CMK (cell line): Measurements from ENCODE around the gene CACNA1I.
A peak's percentile ranks its signal among the peaks of the same experiment; 100 is the strongest.

Source experiments
- DNase-seq: peaks from one replicate; pipeline ENCODE4 v3.0.0-alpha.2; 2010; ENCODE audit warnings: low read depth

CACNA1I gene

GRCh38 chr22:39597236-39597869 lies 26.8 kb downstream of the CACNA1I start:
- DNase-seq: no peak

DNA sequence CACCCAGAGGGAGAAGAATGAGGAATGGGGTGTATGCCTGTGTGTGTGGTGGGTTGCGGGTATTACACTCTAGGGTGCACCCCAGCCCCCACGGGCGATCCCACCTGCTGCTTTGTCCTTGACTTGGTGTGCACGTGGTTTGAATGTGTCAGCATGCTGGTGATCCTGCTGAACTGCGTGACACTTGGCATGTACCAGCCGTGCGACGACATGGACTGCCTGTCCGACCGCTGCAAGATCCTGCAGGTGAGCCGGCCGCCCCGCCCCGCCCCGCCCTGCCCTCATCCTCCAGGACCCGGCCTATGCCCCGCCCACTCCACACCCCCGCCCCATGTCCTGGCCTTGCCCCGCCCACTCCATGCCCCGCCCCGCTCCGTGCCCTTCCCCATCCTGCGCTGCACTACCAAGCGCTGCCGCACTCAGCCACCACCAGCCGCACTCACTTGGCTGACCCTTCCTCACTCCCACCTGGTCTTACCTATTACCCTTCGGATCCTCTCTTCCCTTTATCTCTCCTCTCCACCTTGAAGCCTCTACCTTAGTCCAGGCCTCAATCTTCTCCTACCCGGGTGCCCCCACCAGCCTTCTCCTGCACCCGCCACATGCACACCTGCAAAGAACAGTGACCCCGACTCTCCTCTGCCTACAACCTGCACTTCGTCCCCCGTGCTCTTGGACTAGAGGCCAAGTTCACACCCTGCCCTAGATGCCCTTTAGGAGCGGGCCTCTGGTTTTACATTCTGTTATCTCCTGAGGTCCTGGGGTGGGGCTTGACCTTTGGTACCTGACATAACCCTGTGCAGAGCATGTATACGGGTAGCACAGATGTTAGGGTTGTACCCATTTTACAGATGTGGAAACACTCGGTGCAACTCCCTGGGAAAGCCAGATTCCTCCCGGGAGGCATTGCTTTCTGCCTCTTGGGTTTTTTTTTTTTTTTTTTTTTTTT lies 27.7 kb downstream of the CACNA1I start:
- no peak for DNase-seq

DNA sequence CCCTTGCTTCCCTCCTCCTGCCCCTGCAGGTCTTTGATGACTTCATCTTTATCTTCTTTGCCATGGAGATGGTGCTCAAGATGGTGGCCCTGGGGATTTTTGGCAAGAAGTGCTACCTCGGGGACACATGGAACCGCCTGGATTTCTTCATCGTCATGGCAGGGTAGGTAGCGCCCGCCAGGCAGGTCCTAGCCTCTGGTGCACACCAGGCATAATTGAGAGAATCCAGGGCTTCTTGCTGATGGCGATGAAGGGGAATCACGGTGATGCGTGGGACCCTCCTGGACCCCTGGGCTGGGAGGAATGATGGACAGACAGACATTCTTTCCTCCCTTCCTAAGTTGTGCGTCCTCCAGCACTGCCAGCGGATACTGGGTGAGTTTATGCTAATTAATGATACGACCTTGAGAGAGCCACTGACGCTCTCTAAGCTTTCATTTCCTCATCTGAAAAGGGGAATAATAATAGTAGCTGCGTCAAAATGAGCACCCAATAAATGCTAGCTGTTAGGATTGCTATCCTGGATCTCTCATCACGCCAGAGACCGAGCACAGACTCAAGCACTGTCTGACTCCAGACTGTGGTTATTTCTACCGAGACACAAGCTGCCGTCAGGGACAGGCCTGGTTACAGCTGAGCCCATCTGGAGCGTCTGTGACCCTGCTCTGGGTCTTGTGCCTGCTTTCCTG lies 30.1 kb downstream of the CACNA1I start:
- DNase-seq: no peak

DNA sequence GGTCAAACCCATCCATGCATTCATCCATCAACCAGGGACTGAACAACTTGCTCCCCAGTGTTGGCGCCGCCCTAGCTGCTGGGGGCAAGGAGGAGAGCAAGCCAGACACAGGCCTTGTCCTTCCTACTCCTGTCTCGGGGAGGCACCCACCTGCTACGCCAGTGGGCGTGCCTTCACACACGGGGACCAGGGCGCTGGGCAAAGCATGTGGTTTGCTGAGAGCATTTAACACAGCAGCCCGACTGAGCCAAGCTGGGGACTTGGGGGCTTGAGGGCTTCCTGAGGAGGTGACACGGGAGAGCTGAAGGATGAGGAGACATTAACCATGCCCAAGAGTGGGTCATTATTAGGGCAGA lies 30.6 kb downstream of the CACNA1I start:
- no peak for DNase-seq

DNA sequence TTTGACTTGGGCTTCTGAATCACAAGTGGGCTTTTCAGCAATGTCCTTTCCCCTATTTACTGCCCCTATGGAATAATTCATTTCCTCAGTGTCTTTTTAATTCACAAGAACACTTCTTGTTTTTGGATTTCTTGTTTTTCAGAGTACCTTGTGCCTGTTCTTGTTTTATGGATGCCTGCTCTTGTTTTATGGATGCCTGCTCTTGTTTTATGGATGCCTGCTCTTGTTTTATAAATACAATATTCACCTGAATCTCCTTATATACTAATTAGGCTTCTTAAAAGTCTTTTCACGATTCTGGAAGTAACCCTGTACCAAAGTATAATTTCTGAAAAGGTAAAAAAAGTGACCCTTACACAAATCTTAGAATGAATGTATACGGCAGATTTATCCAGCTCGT lies 32.8 kb downstream of the CACNA1I start:
- DNase-seq: no peak

- no peak for DNase-seq
Measured at GRCh38 chr22:39610246-39610645, 39.7 kb downstream of the CACNA1I start.

GRCh38 chr22:39610766-39611165 lies 40.2 kb downstream of the CACNA1I start:
- no peak for DNase-seq

- DNase-seq: no peak
Measured at GRCh38 chr22:39611360-39611759, 40.8 kb downstream of the CACNA1I start.

DNA sequence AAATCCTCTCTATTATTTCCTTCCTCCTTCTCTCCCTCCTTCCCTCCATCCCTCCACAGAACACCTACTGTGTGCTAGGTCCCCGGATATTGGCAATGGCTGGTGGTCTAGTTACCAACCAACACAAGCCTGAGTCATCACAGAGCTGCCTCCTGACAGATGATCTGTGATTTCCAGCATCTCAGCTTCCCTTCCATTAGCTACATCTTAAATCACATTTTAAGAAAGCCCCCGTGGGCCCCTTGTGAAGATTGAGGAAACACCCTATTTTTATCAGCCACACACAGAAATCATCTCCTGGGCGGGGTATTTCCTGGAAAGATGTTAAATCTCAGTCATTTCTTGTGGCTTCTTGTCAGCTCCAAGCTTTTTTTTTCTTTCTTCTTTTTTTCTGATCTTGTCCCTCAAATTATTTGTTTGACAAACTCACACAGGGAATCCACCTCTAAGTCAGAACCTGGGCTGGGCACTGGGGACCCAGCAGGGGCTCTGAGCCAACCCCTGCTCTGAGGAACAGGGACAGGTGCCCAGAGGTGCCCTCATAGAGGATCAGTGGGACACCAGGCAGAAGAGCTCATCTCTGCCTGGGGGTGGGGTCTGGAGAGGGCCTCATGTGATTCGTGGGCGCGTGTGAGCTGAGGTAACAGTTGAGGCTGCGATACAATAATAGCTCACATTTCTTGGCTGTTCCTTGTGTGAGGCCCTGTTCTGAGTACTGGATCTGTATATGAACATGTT lies 42.4 kb downstream of the CACNA1I start:
- DNase-seq: no peak

- no peak for DNase-seq
Measured at GRCh38 chr22:39613549-39613921, 43.0 kb downstream of the CACNA1I start.

DNA sequence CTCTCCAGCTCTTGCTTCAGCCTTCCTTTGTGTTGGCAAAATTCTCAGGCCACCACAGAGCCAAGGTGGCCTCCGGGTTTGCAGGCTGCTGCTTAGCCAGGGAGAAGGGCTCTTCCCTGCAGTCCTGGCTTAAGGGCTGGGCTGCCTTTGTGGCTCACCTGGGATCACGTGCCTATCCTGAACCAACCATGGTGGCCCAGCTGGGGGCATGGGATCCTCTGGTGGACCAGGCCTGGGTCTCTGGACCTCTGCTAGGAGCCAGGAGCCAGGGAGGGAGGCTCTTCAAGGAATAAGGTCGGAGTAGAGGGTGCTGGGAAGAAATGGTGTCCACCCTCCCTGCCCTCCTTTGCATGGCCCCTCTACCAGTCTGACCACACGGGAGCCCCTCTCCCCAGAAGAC lies 43.9 kb downstream of the CACNA1I start:
- no peak for DNase-seq

GRCh38 chr22:39616051-39616450 lies 45.5 kb downstream of the CACNA1I start:
- no peak for DNase-seq

- no peak for DNase-seq
Measured at GRCh38 chr22:39616781-39617180, 46.2 kb downstream of the CACNA1I start.

GRCh38 chr22:39617342-39617741 lies 46.8 kb downstream of the CACNA1I start:
- no peak for DNase-seq

- no peak for DNase-seq
Measured at GRCh38 chr22:39617970-39618757, 47.6 kb downstream of the CACNA1I start.

DNA sequence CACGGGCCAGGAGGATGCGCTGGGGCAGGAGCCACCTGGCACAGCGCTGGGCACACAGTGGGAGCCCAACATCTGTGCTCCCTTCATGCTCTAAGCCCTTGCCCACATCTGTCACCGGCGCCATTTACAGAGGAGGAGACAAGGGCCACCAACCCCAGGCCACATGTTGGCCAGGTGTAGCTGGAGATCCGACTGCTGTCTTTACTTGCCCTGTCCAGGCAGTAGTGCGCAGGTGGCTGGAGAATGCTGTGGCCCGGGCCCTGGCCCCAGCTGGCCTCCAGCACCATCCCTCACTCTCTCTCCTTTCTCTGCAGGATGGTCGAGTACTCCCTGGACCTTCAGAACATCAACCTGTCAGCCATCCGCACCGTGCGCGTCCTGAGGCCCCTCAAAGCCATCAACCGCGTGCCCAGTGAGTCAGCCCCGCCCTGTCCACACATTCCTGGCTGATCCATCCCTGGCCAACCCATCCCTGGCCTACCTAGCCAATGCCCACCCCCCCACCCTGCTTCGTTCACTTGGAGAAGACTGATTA lies 48.5 kb downstream of the CACNA1I start:
- no peak for DNase-seq

- no peak for DNase-seq
Measured at GRCh38 chr22:39620924-39621690, 50.6 kb downstream of the CACNA1I start.

GRCh38 chr22:39621826-39622225 lies 51.3 kb downstream of the CACNA1I start:
- DNase-seq: no peak

GRCh38 chr22:39622881-39623367 lies 52.4 kb downstream of the CACNA1I start:
- DNase-seq: peak; percentile 29
